Choroid plexus epithelial cell (primary cell): ENCODE data around the gene ANKEF1.

Source experiments
- DNase-seq: peaks from one replicate; pipeline ENCODE4 v3.0.0-alpha.2; 2010; ENCODE audit warnings: low read depth
- H3K4me3 ChIP-seq: 2 replicates; pipeline ENCODE4 v1.5.1; 2011; ENCODE audit warnings: low read depth, mild to moderate bottlenecking, control low read depth, low read length, moderate library complexity
- CTCF ChIP-seq: conservative IDR thresholded peaks from 2 replicates; pipeline ENCODE4 v1.5.1; 2011; ENCODE audit warnings: low read depth, mild to moderate bottlenecking, control low read depth, inconsistent platforms, low read length, moderate library complexity

Gene ANKEF1

GRCh38 chr20:10089871-10090587 lies 55.2 kb downstream of the ANKEF1 start:
- no peak for DNase-seq
- no peak overlapping the region for H3K4me3 ChIP-seq
- no peak for TF ChIP-seq CTCF

- TF ChIP-seq CTCF: peak; percentile 89
- H3K4me3 ChIP-seq: no peak overlapping the region
- peak; percentile 82 for DNase-seq
Observed at GRCh38 chr20:10090588-10091166, 55.9 kb downstream of the ANKEF1 start.

- H3K4me3 ChIP-seq: no peak overlapping the region
- peak; percentile 62 for DNase-seq
- no peak for TF ChIP-seq CTCF
Observed at GRCh38 chr20:10093087-10093591, 58.4 kb downstream of the ANKEF1 start.

GRCh38 chr20:10094566-10095173 lies 59.9 kb downstream of the ANKEF1 start:
- DNase-seq: peak; percentile 39
- TF ChIP-seq CTCF: peak; percentile 47
- H3K4me3 ChIP-seq: no peak overlapping the region

GRCh38 chr20:10096790-10097189 lies 62.0 kb downstream of the ANKEF1 start:
- TF ChIP-seq CTCF: no peak
- no peak for DNase-seq
- no peak overlapping the region for H3K4me3 ChIP-seq

GRCh38 chr20:10105046-10105445 lies 70.3 kb downstream of the ANKEF1 start:
- no peak for DNase-seq
- TF ChIP-seq CTCF: no peak
- H3K4me3 ChIP-seq: no peak overlapping the region
